ENCODE measurements around the gene SPRED3.

DNA sequence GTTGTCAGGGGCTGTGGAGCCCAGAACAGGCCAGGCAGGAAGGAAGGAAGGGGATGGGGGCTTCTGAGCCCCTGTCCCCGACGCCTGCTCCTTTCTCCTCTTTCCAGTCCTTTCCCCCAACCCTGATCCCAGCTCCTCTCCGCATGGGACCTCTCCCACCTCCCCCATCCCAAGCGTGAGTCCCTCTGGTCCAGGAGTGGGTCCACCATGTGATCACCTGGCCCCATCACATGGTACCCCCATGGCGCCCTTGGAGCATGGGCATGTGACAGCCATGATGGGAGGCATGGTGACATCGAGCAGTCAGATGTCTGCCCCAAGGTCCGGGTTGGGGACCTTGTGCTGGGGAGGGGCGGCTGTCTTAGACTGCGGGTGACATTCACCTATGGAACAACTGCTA, 54.2 kb downstream of the SPRED3 start:
- no peak for TF ChIP-seq FOXM1 (IDR thresholded peaks at IDR 0.05; ENCODE audit: borderline replicate concordance, low read depth)
- no peak for TF ChIP-seq RAD21 (IDR thresholded peaks at IDR 0.05; ENCODE audit: low read depth)
- TF ChIP-seq REST (IDR thresholded peaks at IDR 0.05; ENCODE audit: low read depth): no peak
- no peak for TF ChIP-seq TAF1 (IDR thresholded peaks at IDR 0.05; ENCODE audit: low read depth)
- TF ChIP-seq MAX (IDR thresholded peaks at IDR 0.05): no peak
- TF ChIP-seq NFIC (IDR thresholded peaks at IDR 0.05): no peak
- TF ChIP-seq CEBPB (IDR thresholded peaks at IDR 0.05): no peak
- TF ChIP-seq TCF12 (IDR thresholded peaks at IDR 0.05; ENCODE audit: low read depth): no peak
- TF ChIP-seq ZBTB7A (IDR thresholded peaks at IDR 0.05; ENCODE audit: low read depth): no peak
- TF ChIP-seq EP300 (IDR thresholded peaks at IDR 0.05; ENCODE audit: borderline replicate concordance): no peak
- TF ChIP-seq EGR1 (IDR thresholded peaks at IDR 0.05): no peak

All from Ishikawa (cell line).